Measurements from ENCODE around the gene ADA.

- TF ChIP-seq, protein P1, sequence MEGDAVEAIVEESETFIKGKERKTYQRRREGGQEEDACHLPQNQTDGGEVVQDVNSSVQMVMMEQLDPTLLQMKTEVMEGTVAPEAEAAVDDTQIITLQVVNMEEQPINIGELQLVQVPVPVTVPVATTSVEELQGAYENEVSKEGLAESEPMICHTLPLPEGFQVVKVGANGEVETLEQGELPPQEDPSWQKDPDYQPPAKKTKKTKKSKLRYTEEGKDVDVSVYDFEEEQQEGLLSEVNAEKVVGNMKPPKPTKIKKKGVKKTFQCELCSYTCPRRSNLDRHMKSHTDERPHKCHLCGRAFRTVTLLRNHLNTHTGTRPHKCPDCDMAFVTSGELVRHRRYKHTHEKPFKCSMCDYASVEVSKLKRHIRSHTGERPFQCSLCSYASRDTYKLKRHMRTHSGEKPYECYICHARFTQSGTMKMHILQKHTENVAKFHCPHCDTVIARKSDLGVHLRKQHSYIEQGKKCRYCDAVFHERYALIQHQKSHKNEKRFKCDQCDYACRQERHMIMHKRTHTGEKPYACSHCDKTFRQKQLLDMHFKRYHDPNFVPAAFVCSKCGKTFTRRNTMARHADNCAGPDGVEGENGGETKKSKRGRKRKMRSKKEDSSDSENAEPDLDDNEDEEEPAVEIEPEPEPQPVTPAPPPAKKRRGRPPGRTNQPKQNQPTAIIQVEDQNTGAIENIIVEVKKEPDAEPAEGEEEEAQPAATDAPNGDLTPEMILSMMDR (conservative IDR thresholded peaks at IDR 0.05; ENCODE audit: low read length), result no peak
- TF ChIP-seq EZH2phosphoT487 (IDR thresholded peaks at IDR 0.05; ENCODE audit: borderline replicate concordance, low read depth, low read length), result no peak
These were observed 69.0 kb downstream of the ADA start, which contains the start of gene PKIG for GRCh38 chr20:44582311-44583025.

Data from OCI-LY7 (cell line).